ENCODE results near the gene TSKS. TPM values are rescaled to one million over a fixed set of nuclear protein-coding genes. Genes with fewer than 3 reads are reported as not detected.
A peak's percentile ranks its signal among the peaks of the same experiment; 100 is the strongest.

Gene TSKS
- total RNA-seq, 2 donors from 2014 or later: 0.32 to 0.45 TPM

DNA sequence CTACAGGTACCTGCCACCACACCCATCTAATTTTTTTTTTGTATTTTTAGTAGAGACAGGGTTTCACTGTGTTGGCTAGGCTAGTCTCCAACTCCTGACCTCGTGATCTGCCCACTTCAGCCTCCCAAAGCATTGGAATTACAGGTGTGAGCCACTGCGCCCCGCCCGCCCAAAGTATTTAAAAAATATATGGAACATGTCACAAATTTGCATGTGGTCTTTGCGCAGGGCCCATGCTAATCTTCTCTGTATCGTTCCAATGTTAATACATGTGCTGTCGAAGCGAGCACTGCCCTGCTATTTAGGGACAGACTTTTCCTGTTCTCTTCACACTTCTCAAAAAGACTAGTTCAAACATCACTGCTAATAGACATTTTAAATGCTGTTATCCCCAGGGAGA, 1.2 kb upstream of the TSKS start:
- Mint-ChIP-seq H3K27me3 (no peaks in the 10 kb centered on the region), H3K4me1 (peaks cover 12% of the 10 kb centered on the region), H3K27ac (no peak overlapping the region), H3K4me3 (peak overlapping the region; percentile 37), H3K36me3 (ENCODE audit: low read depth) (no peaks in the 10 kb centered on the region), H3K9me3 (no peaks in the 10 kb centered on the region)
- ATAC-seq (replicated peaks): no peak

DNA sequence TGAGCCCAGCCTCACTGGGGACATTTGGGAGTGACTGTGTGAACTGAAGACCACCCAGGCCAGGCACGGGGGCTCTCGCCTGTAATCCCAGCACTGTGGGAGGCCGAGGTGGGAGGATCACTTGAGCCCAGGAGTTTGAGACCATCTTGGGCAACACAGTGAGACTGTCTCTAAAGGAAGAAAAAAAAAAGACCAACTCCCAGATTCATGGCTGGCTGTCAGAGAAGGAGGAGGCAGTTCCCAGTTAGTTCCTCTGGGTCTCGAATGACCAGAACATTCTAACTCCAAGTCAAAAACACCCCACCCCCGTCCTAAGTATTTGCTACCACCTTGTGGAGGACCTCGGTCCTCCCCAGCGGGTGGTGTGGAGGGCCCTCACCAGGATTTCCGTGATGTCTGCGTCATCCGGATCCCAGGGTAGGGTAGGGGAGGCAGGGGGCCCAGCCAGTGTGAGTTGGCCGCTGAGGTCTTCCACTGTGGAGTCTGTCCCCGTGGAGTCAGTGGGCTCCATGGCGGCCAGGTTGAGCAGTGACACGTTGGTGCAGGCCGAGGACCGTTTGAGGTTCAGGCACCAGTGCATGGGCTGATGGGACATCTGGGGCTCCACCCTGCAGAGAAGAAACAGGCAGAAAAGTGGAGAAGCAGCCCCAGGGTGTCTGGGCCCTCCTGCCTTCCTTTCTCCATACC, 1.3 kb downstream of the TSKS start:
- H3K27ac Mint-ChIP-seq: peak overlapping the region; percentile 59
- no peaks in the 10 kb centered on the region for H3K36me3 Mint-ChIP-seq (ENCODE audit: low read depth)
- no peaks in the 10 kb centered on the region for H3K27me3 Mint-ChIP-seq
- no peaks in the 10 kb centered on the region for H3K4me1 Mint-ChIP-seq
- no peaks in the 10 kb centered on the region for H3K9me3 Mint-ChIP-seq
- no peak for ATAC-seq (replicated peaks)
- no peak overlapping the region for H3K4me3 Mint-ChIP-seq

DNA sequence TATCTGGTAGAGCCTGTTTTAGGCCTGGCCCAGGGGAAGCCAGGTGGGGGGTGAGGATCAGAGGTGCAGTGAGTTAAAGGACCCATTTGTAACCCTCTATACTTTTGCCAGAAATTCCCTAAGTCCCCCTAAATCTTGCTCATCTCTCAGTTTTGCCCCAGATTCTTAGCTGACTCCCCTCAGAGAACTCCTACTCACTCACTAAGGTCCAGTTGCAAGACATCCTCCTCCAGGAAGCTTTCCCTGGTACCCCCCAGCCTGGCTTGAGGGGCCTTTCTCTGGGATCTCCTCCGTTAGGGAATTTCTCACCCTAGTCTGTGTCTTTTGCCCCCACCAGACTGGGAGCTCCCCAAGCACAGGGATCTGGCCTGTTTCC, 1.9 kb downstream of the TSKS start:
- no peak overlapping the region for H3K27ac Mint-ChIP-seq
- H3K4me1 Mint-ChIP-seq: no peaks in the 10 kb centered on the region
- H3K27me3 Mint-ChIP-seq: no peaks in the 10 kb centered on the region
- no peaks in the 10 kb centered on the region for H3K9me3 Mint-ChIP-seq
- ATAC-seq (replicated peaks): no peak
- no peak overlapping the region for H3K4me3 Mint-ChIP-seq
- no peaks in the 10 kb centered on the region for H3K36me3 Mint-ChIP-seq (ENCODE audit: low read depth)

DNA sequence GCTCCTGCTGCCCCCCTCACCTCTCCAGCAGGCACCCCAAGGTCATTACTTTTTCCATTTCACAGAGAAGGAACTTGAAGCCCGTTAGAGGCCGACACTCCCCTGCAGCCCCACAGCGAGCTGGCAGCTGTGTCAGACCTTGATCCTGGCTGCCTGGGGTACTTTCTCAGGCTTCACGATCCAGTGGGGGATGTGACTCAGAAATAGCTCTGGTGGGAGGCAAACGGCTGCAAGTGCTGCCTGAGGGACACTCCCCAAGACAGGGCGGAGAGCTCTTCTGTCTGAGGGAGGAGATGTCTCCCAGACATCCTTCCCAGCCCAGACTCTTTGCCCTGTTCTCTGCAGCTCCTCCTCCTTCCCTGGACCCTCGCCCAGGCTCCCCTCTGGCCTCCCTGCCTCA, 4.8 kb downstream of the TSKS start:
- Mint-ChIP-seq H3K36me3 (ENCODE audit: low read depth) (no peaks in the 10 kb centered on the region), H3K27ac (peak overlapping the region; percentile 38), H3K4me3 (no peak overlapping the region), H3K9me3 (no peaks in the 10 kb centered on the region), H3K4me1 (no peaks in the 10 kb centered on the region), H3K27me3 (no peaks in the 10 kb centered on the region)
- no peak for ATAC-seq (replicated peaks)

DNA sequence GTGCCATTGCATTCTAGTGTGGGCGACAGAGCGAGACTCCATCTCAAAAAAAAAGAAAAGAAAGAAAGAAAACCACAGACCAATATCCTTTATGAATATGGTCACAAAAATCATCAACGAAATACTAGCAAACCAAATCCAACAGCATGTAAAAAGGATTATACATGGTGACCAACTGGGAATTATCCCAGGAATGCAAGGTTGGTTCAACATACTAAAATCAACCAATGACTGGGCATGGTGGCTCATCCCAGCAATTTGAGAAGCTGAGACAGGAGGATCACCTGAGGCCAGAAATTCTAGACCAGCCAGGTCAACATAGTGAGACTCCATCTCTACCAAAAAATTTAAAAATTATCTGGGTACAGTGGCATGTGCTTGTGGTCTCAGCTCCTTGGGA, 7.2 kb downstream of the TSKS start:
- H3K9me3 Mint-ChIP-seq: no peaks in the 10 kb centered on the region
- no peaks in the 10 kb centered on the region for H3K27me3 Mint-ChIP-seq
- H3K27ac Mint-ChIP-seq: no peak overlapping the region
- no peaks in the 10 kb centered on the region for H3K4me1 Mint-ChIP-seq
- no peaks in the 10 kb centered on the region for H3K36me3 Mint-ChIP-seq (ENCODE audit: low read depth)
- no peak for ATAC-seq (replicated peaks)
- H3K4me3 Mint-ChIP-seq: no peak overlapping the region

DNA sequence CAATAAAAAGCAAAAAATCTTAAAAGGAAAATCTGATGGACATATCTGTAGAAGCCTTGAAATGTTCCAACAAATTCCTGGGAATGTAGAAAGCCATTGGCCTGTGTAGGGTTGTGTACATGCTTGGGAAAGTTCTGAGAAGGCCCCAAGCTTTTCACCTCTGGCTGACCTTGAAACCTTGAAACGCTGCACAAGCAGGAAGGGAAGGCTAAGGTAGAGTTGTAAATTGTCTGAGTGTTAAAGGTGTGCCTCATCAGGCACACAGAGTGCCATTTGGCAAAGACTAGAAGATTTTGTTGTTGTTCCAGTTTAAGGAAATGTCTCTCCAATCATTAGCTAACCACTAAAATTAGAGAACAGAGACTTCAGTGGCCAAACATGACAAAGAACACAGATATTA, 10.4 kb downstream of the TSKS start:
- Mint-ChIP-seq H3K4me1 (no peaks in the 10 kb centered on the region), H3K36me3 (ENCODE audit: low read depth) (no peaks in the 10 kb centered on the region), H3K9me3 (no peaks in the 10 kb centered on the region), H3K27me3 (no peaks in the 10 kb centered on the region), H3K27ac (no peak overlapping the region), H3K4me3 (no peak overlapping the region)
- ATAC-seq (replicated peaks): no peak

DNA sequence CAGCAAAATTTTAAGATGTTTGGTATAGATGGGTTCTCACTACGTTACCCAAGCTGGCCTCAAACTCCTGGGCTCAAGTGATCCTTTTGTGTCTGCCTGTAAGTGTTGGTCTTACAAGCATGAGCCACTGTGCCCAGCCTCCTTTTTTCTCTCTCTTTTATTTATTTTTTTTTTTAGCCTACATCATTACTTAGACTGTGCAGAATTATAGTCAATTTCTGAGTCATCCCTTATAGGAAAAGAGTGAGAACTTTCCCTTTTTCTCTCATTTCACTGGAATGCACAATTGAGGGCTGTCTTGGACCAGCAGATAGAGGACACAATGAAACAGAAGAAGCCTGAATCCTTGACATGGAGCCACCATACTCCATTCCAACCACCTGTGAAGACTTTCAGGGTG, 13.3 kb downstream of the TSKS start:
- no peak for ATAC-seq (replicated peaks)
- H3K27ac Mint-ChIP-seq: no peak overlapping the region
- no peaks in the 10 kb centered on the region for H3K36me3 Mint-ChIP-seq (ENCODE audit: low read depth)
- no peaks in the 10 kb centered on the region for H3K27me3 Mint-ChIP-seq
- no peaks in the 10 kb centered on the region for H3K4me1 Mint-ChIP-seq
- H3K4me3 Mint-ChIP-seq: no peak overlapping the region
- H3K9me3 Mint-ChIP-seq: no peaks in the 10 kb centered on the region

DNA sequence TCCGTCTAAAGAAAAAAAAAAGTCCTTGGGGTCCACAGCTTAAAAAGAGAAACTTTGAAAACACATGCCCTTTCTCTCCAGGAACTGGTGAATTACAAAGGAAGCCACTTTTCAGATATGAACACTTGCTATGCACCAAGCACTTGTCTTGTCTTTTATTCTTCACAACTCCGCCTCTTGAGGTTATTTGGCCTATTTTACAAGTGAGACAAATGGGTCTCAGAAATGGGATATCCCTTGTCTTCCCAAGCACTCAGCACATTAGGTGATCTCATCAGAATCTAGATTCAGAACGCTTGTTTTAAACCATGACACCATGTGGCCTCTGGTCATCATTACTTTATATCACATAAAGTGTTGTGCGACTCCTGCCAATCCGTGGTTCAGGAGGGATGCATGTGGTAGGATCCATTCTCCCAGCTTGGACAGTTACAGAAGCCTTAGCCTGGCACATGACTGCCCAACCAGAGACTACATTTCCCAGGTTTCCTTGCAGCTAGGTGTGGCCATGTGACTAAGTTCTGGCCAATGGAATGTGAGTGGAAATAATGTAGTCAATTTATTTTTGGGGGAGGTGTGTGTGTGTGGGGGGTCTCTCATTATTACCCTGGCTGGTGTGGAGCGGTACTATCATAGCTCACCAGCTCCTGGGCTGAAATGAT, 13.9 kb downstream of the TSKS start:
- Mint-ChIP-seq H3K4me3 (no peak overlapping the region), H3K27me3 (no peaks in the 10 kb centered on the region), H3K4me1 (no peaks in the 10 kb centered on the region), H3K36me3 (ENCODE audit: low read depth) (no peaks in the 10 kb centered on the region), H3K27ac (no peak overlapping the region), H3K9me3 (no peaks in the 10 kb centered on the region)
- ATAC-seq (replicated peaks): no peak

DNA sequence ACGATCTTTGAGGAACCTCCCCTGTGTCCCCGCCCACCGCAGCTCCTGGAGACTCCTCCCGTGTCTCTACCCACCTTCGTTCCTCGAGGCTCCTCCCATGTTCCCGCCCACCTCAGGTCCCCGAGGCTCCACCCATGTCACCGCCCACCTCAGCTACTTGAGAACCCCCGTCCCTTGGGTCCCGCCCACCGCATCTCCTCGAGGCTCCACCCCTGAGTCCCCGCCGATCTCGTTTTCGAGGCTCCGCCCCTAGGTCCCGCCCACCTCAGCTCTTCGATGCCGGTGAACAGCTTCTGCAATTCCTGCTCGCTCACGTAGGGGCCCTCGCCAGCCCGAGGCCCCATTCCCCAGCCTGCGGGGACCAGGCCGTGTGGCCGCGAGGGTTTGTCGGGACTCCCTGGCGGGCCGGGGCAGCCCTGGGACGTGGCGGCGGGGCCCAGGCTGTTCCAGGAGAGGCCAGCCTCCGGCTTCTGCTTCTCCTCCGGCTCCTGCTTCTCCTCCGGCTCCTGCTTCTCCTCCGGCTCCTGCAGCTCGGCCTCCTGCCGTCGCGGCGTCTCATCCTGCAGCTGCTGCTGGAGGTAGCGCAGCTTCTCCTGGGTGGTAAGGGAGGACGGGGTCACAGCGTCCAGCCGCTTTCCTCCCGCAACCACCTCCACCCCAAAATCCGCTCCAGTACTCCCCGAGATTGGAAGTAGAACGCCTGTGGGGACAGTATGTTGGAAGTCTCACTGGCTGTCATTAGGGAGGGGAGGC, 16.7 kb downstream of the TSKS start:
- H3K27ac Mint-ChIP-seq: no peak overlapping the region

DNA sequence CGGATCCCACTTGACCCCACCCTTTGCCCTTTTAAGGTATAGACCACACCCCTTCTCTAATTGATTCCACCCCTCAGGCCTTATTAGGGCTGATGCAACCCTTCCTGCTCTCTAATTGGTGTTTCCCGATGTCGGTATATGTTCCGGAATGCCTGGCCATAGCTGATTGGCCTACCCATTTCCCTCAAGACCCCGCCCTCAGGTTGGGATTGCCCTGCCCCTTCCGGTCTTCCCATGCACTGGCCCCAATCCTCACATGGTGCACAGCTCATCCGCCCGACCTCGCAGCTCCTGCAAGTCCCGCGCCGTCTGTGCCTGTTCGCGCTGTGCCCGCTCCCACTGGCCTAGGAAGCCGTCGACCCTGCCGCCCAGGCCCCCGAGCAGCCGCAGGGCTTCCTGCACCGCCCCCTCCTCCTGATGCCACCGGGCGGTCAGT, 18.1 kb downstream of the TSKS start:
- no peak for ATAC-seq (replicated peaks)
- Mint-ChIP-seq H3K27me3 (no peaks in the 10 kb centered on the region), H3K9me3 (no peaks in the 10 kb centered on the region), H3K36me3 (ENCODE audit: low read depth) (no peaks in the 10 kb centered on the region), H3K27ac (no peak overlapping the region), H3K4me1 (no peaks in the 10 kb centered on the region), H3K4me3 (no peak overlapping the region)

More for the DNA sequence above, 16.7 kb downstream of the TSKS start:
- Mint-ChIP-seq H3K9me3 (no peaks in the 10 kb centered on the region), H3K4me3 (no peak overlapping the region), H3K4me1 (no peaks in the 10 kb centered on the region), H3K36me3 (ENCODE audit: low read depth) (no peaks in the 10 kb centered on the region), H3K27me3 (no peaks in the 10 kb centered on the region)
- peak; percentile 61 for ATAC-seq (replicated peaks)

DNA sequence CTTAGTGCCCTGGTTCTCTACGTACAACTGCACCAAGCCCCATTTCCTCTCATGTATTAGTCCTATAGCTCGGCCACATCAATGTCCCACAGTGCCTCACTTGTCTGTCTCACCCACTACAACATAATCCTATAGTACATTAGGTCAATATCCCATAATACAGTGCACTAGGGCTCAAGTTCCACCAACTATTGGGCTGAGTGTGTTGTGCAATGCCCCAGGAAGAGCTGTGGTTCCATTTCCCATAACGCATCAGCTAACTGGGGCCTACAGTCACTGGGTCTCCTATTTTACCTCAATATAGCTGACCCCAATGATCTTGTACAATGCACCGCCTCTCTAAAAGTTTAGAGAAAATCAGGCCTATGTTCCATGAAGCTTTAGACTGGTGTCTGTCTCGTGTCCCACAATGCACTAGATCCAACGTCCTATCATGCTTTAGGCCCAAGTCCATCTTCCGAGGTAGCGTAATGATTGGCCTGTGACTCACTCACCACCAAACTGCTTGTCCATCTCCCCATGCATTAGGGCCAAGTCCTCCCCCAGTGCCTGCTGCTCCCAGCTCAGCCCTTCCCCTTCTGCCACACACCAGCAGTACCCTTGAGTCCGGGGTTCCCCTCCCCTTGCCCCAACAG, 21.8 kb downstream of the TSKS start:
- Mint-ChIP-seq H3K4me3 (no peak overlapping the region), H3K27me3 (no peaks in the 10 kb centered on the region), H3K4me1 (no peaks in the 10 kb centered on the region), H3K27ac (no peak overlapping the region), H3K9me3 (no peaks in the 10 kb centered on the region), H3K36me3 (ENCODE audit: low read depth) (no peaks in the 10 kb centered on the region)
- no peak for ATAC-seq (replicated peaks)

DNA sequence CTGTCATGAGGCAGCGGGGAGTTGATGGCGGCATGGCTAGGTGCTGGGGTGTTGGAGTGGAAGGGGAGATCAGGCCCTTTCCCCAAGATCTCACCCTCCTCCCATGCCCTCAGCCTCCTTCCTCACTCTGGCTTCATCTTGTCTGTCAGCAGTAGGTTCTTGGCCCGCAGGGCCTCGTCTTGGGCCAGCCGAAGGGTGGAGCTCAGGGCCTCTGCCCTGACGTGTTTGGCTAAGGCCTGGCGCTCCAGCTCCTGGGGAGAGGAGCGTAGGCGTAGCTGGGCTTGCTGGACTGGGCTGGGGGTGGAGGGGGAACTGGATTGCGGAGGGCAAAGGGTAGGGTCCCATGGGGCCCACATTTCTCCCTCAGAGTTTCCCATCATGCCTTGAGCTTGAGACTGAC, 23.2 kb downstream of the TSKS start:
- Mint-ChIP-seq H3K9me3 (no peaks in the 10 kb centered on the region), H3K27me3 (no peaks in the 10 kb centered on the region), H3K4me1 (no peaks in the 10 kb centered on the region), H3K36me3 (ENCODE audit: low read depth) (no peaks in the 10 kb centered on the region), H3K27ac (no peak overlapping the region), H3K4me3 (no peak overlapping the region)
- ATAC-seq (replicated peaks): no peak

DNA sequence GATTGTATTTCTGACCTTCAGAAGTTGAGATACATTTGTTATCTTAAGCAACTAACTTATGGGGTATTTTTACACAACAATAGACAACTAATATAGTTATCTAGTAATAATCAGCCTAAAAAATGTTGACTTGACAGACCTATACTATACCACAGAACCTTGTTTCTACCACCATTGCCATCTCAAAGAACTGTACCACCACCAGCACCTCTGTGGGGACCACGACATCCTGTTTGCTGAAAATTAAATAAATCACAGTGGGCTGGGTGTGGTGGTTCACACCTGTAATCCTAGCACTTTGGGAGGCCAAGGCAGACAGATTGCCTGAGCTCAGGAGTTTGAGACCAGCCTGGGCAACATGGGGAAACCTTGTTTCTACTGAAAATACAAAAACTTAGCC, 24.0 kb downstream of the TSKS start:
- H3K36me3 Mint-ChIP-seq (ENCODE audit: low read depth): no peaks in the 10 kb centered on the region
- no peak overlapping the region for H3K4me3 Mint-ChIP-seq
- H3K9me3 Mint-ChIP-seq: no peaks in the 10 kb centered on the region
- ATAC-seq (replicated peaks): no peak
- no peaks in the 10 kb centered on the region for H3K4me1 Mint-ChIP-seq
- H3K27ac Mint-ChIP-seq: no peak overlapping the region
- no peaks in the 10 kb centered on the region for H3K27me3 Mint-ChIP-seq

DNA sequence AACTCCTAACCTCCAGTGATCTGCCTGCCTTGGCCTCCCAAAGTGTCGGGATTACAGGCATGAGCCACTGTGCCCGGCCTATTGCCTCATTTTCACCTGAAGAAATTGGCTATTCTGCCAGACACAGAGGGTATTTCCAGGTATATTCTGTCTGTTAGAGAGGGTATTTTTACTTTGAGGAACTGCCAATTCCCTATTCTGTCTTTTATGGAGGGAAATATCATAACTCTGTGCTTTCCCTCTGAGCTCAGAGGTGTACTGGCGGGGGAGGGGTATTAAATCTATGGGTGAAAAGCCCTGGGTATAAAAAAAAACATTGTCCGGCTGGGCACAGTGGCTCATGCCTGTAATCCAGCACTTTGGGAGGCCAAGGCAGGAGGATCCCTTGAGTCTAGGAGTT, 24.8 kb downstream of the TSKS start:
- Mint-ChIP-seq H3K4me1 (no peaks in the 10 kb centered on the region), H3K9me3 (no peaks in the 10 kb centered on the region), H3K4me3 (no peak overlapping the region), H3K36me3 (ENCODE audit: low read depth) (no peaks in the 10 kb centered on the region), H3K27ac (no peak overlapping the region), H3K27me3 (no peaks in the 10 kb centered on the region)
- no peak for ATAC-seq (replicated peaks)

DNA sequence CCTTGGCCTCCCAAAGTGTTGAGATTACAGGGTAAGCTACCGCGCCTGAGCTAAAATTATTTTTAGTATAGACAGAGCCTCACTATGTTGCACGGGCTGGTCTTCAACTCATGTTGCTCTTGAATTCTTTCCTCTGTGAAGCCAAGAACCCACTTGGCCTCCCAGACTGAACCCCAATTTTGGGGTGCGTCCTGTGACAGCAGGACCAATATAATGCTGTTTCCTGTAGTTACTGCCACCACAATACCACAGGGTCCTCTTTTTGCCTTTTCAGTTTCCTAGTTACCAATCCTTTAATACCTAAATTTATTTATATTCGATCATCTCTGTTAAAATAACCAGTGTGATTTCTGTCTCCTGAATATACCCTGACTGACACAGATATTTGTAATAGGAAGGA, 32.9 kb downstream of the TSKS start:
- no peak for ATAC-seq (replicated peaks)
- Mint-ChIP-seq H3K4me3 (no peak overlapping the region), H3K27me3 (peaks cover 3% of the 10 kb centered on the region), H3K4me1 (no peaks in the 10 kb centered on the region), H3K9me3 (no peaks in the 10 kb centered on the region), H3K27ac (no peak overlapping the region), H3K36me3 (ENCODE audit: low read depth) (no peaks in the 10 kb centered on the region)

All from activated T-helper 17 cell treated with anti-CD3 and anti-CD28 coated beads, Interleukin-2, amount 50 U/mL, for 72 hours (primary cell).